Epidermal melanocyte (primary cell): ENCODE results near the gene MT1M.
A peak's percentile ranks its signal among the peaks of the same experiment; 100 is the strongest.
"Not testable (repeated sequence)": the region's sequence is repeated elsewhere in the genome, so short reads cannot be mapped to it uniquely, and the experiment has no call there.

Experiments
- DNase-seq: peaks from one replicate; pipeline ENCODE4 v3.0.0; 2011; ENCODE audit warnings: low spot score; ENCODE audit not compliant: insufficient read length

Gene MT1M

DNA sequence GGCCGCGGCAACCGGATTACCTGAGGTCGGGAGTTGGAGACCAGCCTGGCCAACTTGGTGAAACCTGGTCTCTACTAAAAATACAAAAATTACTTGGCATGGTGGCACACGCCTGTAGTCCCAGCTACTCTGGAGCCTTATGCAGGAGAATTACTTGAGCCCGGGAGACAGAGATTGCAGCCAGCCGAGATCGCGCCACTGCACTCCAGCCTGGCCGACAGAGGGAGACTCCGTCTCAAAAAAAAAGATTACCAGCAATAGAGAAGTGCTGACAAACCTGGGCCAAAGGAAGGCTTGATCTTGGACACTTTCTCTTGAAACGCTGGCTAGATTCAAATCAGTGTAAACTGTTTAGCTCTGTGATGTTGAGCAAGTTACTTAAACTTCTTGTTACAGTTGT is 41.5 kb downstream of the MT1M start:
- no peak for DNase-seq

DNA sequence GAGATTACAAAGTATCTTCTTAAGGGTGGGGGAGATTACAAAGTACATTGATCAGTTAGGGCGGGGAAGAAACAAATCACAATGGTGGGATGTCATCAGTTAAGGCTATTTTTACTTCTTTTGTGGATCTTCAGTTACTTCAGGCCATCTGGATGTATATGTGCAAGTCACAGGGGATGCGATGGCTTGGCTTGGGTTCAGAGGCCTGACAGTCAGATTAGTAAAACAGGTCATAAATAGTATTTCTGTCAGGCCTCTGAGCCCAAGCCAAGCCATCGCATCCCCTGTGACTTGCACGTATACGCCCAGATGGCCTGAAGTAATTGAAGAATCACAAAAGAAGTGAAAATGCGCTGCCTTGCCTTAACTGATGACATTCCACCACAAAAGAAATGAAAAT is 42.1 kb downstream of the MT1M start:
- not testable (repeated sequence) for DNase-seq

DNA sequence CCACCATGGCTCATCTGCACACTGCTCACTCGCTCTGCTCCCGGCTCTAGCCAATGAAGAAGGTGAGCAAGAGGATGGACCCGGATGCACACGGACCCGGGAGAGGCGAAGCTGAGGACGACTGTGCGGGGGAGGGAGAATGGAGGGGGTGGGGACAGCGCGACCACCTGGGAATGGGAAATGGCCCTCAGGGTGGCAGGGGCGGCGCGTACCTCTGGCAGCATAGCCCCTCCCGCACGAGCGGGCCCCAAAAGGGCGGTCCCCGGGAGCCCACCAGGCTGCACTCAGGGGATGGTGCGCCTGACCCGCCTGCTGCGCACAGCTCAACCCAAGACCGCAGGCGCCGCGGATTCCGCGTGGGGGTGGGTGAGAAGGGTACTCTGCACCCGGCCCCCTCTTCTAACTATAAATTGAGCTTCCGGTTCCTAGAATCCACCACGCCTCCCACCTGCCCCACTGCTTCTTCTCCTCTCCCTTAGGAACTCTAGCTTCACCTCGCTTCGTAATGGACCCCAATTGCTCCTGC is 43.3 kb downstream of the MT1M start:
- no peak for DNase-seq

DNA sequence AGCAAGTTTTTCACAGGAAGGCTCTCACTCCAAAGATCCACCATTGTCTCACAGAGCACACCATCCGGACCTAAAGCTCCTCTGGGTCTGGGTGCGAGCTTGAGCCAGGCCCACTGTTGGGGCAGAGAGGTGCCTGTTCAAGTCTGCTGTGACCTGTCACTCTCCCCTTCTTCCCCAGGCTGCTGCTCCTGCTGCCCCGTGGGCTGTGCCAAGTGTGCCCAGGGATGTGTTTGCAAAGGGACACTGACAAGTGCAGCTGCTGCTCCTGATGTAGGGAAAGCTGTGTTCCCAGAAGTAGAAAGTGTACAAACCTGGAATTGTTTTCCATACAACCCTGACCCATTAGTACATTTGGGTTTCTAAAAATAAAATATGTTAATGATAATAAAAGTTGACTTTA is 45.0 kb downstream of the MT1M start:
- DNase-seq, result no peak

DNA sequence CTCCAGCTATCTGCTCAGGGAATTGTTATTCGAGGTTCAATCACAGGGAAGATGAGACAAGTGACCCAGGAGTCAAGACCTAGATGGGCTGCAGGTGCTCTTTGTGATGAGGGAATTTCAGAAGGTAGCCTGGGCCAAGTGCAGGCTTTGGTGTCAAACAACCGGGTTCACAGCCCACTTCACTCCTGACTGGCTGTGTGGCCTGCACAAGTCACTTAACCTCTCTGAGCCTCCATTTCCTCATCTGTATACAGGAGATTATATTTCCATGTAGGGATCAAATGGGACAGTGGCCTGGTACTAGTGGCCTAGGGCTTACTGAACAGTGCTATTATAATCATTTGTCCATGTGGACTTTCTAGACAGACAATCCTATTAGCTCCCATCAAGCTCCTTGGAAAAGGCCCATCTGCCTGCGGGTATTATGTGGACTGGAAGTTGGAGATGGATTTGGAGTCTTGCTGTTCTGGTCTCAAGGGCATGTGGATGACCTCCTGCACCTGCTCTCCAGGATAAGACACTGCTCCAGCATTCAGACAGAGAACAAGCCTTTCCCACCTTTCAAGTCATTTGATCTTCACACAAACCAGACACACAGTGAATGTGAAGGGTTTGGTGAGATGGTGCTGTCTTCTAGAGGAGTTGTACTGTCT is 46.7 kb downstream of the MT1M start:
- DNase-seq, result no peak

DNA sequence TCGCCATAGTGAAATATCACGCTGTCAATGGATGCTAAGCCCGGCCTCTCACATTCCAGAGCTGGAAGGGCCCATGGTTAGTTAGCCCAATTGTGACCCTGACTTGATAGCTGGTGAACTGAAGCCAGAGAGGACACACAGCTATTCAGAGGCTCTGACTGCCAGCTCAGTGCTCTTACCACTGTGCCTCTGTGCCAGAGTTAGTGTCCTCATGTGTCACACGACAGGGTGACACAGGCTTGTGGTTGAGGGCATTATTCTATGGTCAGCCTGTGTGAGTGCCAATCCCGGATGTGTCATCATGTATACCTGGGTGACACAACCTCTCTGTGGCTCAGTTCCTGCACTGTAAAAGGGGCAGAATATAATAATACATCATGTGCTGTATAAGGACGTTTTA is 47.4 kb downstream of the MT1M start:
- DNase-seq, result no peak

DNA sequence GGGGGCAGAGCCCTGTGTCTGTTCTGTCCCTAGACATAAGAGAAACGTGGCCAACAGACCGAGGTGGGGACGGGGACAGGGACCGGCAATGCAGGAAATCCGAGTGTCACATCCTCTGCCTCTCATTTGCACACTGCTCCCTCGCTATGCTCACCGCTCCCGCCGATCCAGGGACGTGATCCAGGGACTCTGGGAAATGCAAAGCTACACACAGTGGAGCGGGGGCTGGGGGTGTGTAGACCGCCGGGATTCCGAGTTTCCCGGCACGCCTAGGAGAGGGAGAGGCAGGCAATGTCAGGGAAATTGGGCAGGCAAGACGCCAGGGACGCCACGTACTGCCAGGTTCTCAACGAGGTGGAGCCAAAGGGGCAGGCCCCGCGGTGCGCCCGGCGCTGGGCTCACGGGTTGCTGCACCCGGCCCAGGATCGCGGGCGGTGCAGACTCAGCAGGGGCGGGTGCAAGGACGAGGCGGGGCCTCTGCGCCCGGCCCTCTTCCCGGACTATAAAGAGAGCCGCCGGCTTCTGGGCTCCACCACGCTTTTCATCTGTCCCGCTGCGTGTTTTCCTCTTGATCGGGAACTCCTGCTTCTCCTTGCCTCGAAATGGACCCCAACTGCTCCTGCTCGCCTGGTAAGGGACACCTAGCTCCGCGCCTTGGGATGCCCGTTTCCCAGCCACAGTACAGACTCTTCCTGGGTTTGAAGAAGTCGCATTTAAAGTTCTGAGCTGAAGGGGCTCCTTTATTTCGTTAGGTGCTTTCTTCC is 49.7 kb downstream of the MT1M start, which contains the start of gene MT1X:
MT1X (plus strand) TSS at position 532 of the 764 bp plus-strand sequence; CDS start at position 603, 71 bp downstream.
- DNase-seq, result peak; percentile 80

DNA sequence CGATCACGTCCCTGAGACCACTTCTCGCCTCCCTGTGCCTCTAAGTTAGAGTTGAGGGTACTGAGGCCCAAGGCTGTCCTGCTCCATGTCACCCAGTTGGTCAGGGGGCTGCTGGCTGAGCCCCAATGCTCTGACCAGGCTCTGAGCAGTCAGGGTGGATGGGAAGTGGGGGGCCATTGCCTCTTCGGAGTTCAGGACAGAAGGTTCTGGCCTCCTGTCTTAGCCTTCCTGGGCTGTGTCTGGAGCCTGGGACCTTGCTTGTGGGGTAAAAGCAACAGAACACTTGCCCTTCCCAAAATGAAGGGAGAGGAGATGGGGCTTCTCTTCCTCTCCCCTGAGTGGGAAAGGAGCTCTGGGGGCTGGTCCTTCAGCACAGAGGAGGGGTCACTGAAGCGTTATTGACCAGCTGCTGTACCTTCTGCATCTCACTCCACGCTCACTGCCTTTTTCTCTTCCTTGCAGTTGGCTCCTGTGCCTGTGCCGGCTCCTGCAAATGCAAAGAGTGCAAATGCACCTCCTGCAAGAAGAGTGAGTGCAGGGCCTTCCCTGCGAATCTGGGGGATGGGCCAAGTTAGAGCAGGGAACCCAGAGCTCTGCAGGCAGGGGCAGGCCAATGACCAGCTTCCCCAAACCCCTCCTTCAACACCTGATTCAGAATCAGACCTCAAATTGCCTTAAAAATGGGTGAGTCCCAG is 50.4 kb downstream of the MT1M start:
- no peak for DNase-seq
